ENCODE data around the gene MMAB. TPM values are rescaled to one million over a fixed set of nuclear protein-coding genes. Genes with fewer than 3 reads are reported as not detected.

Gene MMAB
- total and polyA plus RNA-seq, 2 donors (not counting 3 experiments of a cell fraction or from before 2014, with no cell fraction given), result 39.1 to 46.0 TPM

DNA sequence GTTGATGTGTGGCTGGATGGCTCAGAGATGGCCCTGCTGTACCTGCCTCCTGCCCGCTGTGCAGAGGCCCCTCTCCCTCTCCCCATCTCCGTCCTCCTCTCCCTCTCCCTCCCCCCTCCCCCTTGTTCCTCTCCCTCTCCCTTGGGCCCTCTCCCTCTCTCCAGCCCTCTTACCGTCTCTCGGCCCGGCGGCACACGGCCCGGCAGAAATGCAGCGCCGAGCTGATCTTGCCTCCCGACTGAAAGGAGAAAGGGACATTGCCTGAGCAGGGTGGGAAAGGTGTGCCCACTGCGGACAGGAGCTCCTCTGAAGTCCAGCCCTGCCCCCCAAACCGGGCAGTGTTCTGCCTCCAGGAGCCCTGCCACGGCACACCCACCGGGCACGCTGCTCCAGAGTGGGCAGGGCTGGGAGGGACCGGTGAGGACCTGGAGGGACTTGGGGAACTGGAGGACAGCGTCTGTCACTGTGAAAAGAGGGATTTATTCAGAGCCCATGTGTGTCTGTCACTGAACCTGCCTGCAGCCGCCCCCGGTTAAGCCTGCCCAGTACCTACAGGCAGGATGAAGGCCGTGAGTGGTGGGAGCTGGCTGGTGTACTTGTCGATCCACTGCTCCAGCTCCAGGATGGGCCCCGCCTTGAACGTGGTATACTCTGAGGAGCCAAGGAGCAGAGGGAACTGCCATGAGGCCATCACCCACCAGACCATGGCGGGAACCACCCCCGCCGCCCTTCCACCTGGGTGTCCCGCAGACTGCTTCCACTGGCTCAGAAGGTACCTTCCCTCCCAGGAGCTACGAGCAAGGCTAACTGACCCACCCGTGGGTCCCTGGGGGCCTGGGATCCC, 12.2 kb downstream of the MMAB start:
- dilution Hi-C loops (cut with MboI; ENCODE audit: extremely low pct_ligation_motif_present, low sequenced_read_pairs), result no loop called here
- no peaks in the 10 kb centered on the region for H3K9me1 ChIP-seq (replicated peaks; ENCODE audit: control insufficient read depth, extremely low read depth, insufficient read depth, low read length)
- ChIA-PET POLR2A (no interaction called here), CTCF (interaction anchor here (1.2 kb wide), 1 partner anchor 42 kb away, joined by 3 read pairs; no protein-coding TSS in a partner anchor)
- peaks cover 2% of the 10 kb centered on the region in 2 experiments for H3K36me3 ChIP-seq (ENCODE audit: control insufficient read depth in 2 of 2, extremely low read depth in 1 of 2, insufficient read depth in 2 of 2, low read length in 2 of 2)
- no peak overlapping the region for H3K27ac ChIP-seq (ENCODE audit: insufficient read depth, low read depth, low read length)
- no peak overlapping the region for H3K9ac ChIP-seq (replicated peaks; ENCODE audit: extremely low read depth, insufficient read depth, low read length)
- no peaks in the 10 kb centered on the region for H3K27me3 ChIP-seq (ENCODE audit: control insufficient read depth in 2 of 2, insufficient read depth in 2 of 2, low read length in 2 of 2)
- intact Hi-C loops (cut with micrococcal nuclease), result no loop called here
- no peak overlapping the region for H3K4me3 ChIP-seq (replicated peaks in 1 of 3; ENCODE audit: insufficient read depth in 1 of 3, low read depth in 1 of 3, low read length in 3 of 3)
- H4K20me1 ChIP-seq (replicated peaks; ENCODE audit: control insufficient read depth, extremely low read depth, insufficient read depth, low read length), result no peaks in the 10 kb centered on the region
- TF ChIP-seq, protein P1, sequence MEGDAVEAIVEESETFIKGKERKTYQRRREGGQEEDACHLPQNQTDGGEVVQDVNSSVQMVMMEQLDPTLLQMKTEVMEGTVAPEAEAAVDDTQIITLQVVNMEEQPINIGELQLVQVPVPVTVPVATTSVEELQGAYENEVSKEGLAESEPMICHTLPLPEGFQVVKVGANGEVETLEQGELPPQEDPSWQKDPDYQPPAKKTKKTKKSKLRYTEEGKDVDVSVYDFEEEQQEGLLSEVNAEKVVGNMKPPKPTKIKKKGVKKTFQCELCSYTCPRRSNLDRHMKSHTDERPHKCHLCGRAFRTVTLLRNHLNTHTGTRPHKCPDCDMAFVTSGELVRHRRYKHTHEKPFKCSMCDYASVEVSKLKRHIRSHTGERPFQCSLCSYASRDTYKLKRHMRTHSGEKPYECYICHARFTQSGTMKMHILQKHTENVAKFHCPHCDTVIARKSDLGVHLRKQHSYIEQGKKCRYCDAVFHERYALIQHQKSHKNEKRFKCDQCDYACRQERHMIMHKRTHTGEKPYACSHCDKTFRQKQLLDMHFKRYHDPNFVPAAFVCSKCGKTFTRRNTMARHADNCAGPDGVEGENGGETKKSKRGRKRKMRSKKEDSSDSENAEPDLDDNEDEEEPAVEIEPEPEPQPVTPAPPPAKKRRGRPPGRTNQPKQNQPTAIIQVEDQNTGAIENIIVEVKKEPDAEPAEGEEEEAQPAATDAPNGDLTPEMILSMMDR (IDR thresholded peaks at IDR 0.05; ENCODE audit: extremely low read depth in 1 of 2, insufficient read depth in 1 of 2, low read depth in 1 of 2, low read length in 2 of 2), result no peak
- TF ChIP-seq FOS (IDR thresholded peaks at IDR 0.05; ENCODE audit: borderline replicate concordance, insufficient read depth, low read length), result no peak
- no peak for TF ChIP-seq EZH2 (IDR thresholded peaks at IDR 0.05; ENCODE audit: borderline replicate concordance, low read depth, low read length, severe bottlenecking)
- TF ChIP-seq JUN (IDR thresholded peaks at IDR 0.05; ENCODE audit: borderline replicate concordance, insufficient read depth, insufficient read length, low read depth), result no peak
- TF ChIP-seq, protein P2, sequence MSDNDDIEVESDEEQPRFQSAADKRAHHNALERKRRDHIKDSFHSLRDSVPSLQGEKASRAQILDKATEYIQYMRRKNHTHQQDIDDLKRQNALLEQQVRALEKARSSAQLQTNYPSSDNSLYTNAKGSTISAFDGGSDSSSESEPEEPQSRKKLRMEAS (IDR thresholded peaks at IDR 0.05; ENCODE audit: insufficient read depth, insufficient read length), result no peak
- no peak for TF ChIP-seq POLR2A (IDR thresholded peaks at IDR 0.05; ENCODE audit: low read depth, low read length)
- no peak for TF ChIP-seq POLR2AphosphoS5 (IDR thresholded peaks at IDR 0.05; ENCODE audit: insufficient read depth, low read depth, low read length)
- TF ChIP-seq MYC (IDR thresholded peaks at IDR 0.05; ENCODE audit: low read depth, low read length), result no peak
- TF ChIP-seq GATA2 (IDR thresholded peaks at IDR 0.05; ENCODE audit: insufficient read depth, insufficient read length, low read depth, low read length), result no peak
- no peak overlapping the region for H2AFZ ChIP-seq (ENCODE audit: low read depth, low read length)
- H3K4me2 ChIP-seq (ENCODE audit: insufficient read depth, low read length), result no peak overlapping the region
- FAIRE-seq (no peak), DNase-seq (ENCODE audit: low read depth, low spot score) (no peak)
- H3K4me1 ChIP-seq (ENCODE audit: control insufficient read depth, extremely low read depth, insufficient read depth, low read length), result no peaks in the 10 kb centered on the region
- H3K9me3 ChIP-seq (replicated peaks; ENCODE audit: control insufficient read depth, insufficient read depth, low read length), result no peaks in the 10 kb centered on the region
- BruUV-seq (replicated peaks), result no TSS peak
- H3K79me2 ChIP-seq (ENCODE audit: control insufficient read depth, insufficient read depth, low read length), result no peaks in the 10 kb centered on the region

Data from endothelial cell of umbilical vein (primary cell).